ENCODE results near the gene UPF1.

GRCh38 chr19:18867751-18868150 is 36.0 kb downstream of the UPF1 start:
- no peak for TF ChIP-seq CTCF (conservative IDR thresholded peaks at IDR 0.05)
- no peak for TF ChIP-seq ZFX (IDR thresholded peaks at IDR 0.05)
